Ramos (cell line): ENCODE measurements around the gene GALNT6.

ENCODE experiments used
- in situ Hi-C: fragments of 300-500 bp; cut with MboI; formaldehyde crosslinking; loops from one replicate; pipeline ENCODE4 v1.14.3; 2022; ENCODE audit warnings: low sequenced_read_pairs; ENCODE audit not compliant: unreplicated experiment

The GALNT6 gene

GRCh38 chr12:51407604-51408003 is 16.4 kb upstream of the GALNT6 start:
- in situ Hi-C loops: loop anchor here (25.0 kb wide), 1 partner anchor 430 kb away; the partner anchor contains the start of gene FIGNL2

- in situ Hi-C loops: loop anchor here (25.0 kb wide), 1 partner anchor 430 kb away; the partner anchor contains the start of gene FIGNL2
Measured at GRCh38 chr12:51406859-51407258, 15.7 kb upstream of the GALNT6 start.

- in situ Hi-C loops: loop anchor here (25.0 kb wide), 1 partner anchor 431 kb away; the partner anchor contains the start of gene FIGNL2
Measured at GRCh38 chr12:51406290-51406689, 15.1 kb upstream of the GALNT6 start.

- in situ Hi-C loops: loop anchor here (25.0 kb wide), 1 partner anchor 431 kb away; the partner anchor contains the start of gene FIGNL2
Measured at GRCh38 chr12:51405801-51406207, 14.6 kb upstream of the GALNT6 start.

- in situ Hi-C loops: loop anchor here (25.0 kb wide), 1 partner anchor 433 kb away; the partner anchor contains the start of gene FIGNL2
Measured at GRCh38 chr12:51404627-51405026, 13.4 kb upstream of the GALNT6 start.

GRCh38 chr12:51403681-51404136 is 12.5 kb upstream of the GALNT6 start:
- in situ Hi-C loops: loop anchor here (25.0 kb wide), 1 partner anchor 434 kb away; the partner anchor contains the start of gene FIGNL2

GRCh38 chr12:51403159-51403558 is 12.0 kb upstream of the GALNT6 start:
- in situ Hi-C loops: loop anchor here (25.0 kb wide), 1 partner anchor 434 kb away; the partner anchor contains the start of gene FIGNL2

GRCh38 chr12:51401900-51402299 is 10.7 kb upstream of the GALNT6 start:
- in situ Hi-C loops: loop anchor here (25.0 kb wide), 1 partner anchor 435 kb away; the partner anchor contains the start of gene FIGNL2

- in situ Hi-C loops: loop anchor here (25.0 kb wide), 1 partner anchor 436 kb away; the partner anchor contains the start of gene FIGNL2
Measured at GRCh38 chr12:51401486-51401885, 10.3 kb upstream of the GALNT6 start.

- in situ Hi-C loops: loop anchor here (25.0 kb wide), 1 partner anchor 436 kb away; the partner anchor contains the start of gene FIGNL2
Measured at GRCh38 chr12:51401020-51401419, 9.8 kb upstream of the GALNT6 start.

GRCh38 chr12:51399891-51400290 is 8.7 kb upstream of the GALNT6 start:
- in situ Hi-C loops: loop anchor here (25.0 kb wide), 1 partner anchor 437 kb away; the partner anchor contains the start of gene FIGNL2

- in situ Hi-C loops: no loop called here
Measured at GRCh38 chr12:51397670-51398069, 6.5 kb upstream of the GALNT6 start.

- in situ Hi-C loops: no loop called here
Measured at GRCh38 chr12:51395283-51396230, 4.4 kb upstream of the GALNT6 start.

- in situ Hi-C loops: no loop called here
Measured at GRCh38 chr12:51393676-51394545, 2.7 kb upstream of the GALNT6 start.

- in situ Hi-C loops: no loop called here
Measured at GRCh38 chr12:51392556-51393237, 1.5 kb upstream of the GALNT6 start.

GRCh38 chr12:51390891-51391282 is 319 bp downstream of the GALNT6 start:
- in situ Hi-C loops: no loop called here

- in situ Hi-C loops: no loop called here
Measured at GRCh38 chr12:51390457-51390856, 749 bp downstream of the GALNT6 start.

GRCh38 chr12:51389302-51389999 is 1.8 kb downstream of the GALNT6 start:
- in situ Hi-C loops: no loop called here

- in situ Hi-C loops: no loop called here
Measured at GRCh38 chr12:51388846-51389245, 2.4 kb downstream of the GALNT6 start.
